SIG-M5 (cell line): ENCODE results near the gene SLC35B2.

ENCODE experiments used
- DNase-seq: peaks from one replicate; lab custom pipeline; 2025; lab: John Stamatoyannopoulos, UW

Gene SLC35B2

GRCh38 chr6:44253307-44254101 lies 3.8 kb downstream of the SLC35B2 start:
- DNase-seq = no peak

DNA sequence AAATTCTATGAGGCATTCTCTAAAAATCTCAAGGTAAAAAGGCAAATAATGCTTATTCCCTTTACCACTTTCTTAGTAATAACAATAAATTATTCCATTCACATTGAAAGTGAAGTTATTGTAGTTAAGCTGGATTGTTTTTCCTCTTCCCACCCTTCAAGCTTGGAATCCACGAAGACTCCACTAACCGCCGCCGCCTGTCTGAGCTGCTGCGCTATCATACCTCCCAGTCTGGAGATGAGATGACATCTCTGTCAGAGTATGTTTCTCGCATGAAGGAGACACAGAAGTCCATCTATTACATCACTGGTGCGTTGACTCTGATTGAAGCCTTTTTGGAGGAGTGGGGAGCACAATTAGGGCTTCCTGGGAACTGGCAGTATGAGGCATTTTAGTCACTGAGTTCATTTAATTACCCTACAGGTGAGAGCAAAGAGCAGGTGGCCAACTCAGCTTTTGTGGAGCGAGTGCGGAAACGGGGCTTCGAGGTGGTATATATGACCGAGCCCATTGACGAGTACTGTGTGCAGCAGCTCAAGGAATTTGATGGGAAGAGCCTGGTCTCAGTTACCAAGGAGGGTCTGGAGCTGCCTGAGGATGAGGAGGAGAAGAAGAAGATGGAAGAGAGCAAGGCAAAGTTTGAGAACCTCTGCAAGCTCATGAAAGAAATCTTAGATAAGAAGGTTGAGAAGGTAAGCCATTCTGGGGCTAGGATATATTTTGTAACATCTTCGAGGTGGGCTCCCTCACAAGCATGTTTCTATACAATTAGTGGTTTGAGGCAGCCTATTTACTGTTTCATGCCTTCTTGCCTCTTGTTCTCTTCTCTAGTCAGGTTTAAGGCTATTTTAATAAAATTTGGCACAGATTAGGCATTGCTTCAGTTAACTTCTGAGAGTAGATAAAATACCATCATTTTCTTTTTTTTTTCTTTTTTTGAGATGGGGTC lies 5.5 kb downstream of the SLC35B2 start:
- DNase-seq = no peak

- DNase-seq = no peak
Measured at GRCh38 chr6:44250718-44251123, 6.6 kb downstream of the SLC35B2 start.

GRCh38 chr6:44250067-44250717 lies 7.1 kb downstream of the SLC35B2 start:
- DNase-seq = no peak

DNA sequence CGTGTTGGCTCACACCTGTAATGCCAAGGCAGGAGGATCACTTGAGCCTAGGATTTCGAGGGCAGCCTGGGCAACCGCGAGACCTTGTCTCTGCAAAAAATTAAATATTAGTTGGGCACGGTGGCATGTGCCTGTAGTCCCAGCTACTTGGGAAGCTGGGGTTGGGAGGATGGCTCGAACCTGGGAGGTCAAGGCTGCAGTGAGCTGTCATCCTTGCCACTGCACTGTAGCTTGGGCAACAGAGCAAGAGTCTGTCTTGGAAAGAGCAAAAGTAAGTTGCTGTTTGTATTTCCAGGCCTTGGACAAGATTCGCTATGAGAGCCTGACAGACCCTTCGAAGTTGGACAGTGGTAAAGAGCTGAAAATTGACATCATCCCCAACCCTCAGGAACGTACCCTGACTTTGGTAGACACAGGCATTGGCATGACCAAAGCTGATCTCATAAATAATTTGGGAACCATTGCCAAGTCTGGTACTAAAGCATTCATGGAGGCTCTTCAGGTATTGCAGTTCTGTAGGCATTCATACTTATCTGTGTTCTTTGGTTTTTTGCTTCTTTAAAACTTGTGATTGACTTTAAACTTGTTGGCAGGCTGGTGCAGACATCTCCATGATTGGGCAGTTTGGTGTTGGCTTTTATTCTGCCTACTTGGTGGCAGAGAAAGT lies 8.1 kb downstream of the SLC35B2 start:
- DNase-seq = no peak

DNA sequence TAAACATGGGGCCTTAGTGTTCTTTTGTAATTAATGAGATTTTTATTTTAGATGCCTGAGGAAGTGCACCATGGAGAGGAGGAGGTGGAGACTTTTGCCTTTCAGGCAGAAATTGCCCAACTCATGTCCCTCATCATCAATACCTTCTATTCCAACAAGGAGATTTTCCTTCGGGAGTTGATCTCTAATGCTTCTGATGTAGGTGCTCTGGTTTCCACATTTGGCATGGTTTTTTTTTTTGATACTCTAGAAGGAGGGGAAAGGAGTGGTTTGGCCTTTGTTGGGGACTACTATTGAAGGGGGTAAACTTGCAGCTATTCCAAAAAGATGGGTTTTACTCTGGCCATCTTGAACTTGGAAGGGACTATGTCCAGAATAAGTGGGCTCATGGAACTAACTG lies 8.7 kb downstream of the SLC35B2 start:
- no peak for DNase-seq

DNA sequence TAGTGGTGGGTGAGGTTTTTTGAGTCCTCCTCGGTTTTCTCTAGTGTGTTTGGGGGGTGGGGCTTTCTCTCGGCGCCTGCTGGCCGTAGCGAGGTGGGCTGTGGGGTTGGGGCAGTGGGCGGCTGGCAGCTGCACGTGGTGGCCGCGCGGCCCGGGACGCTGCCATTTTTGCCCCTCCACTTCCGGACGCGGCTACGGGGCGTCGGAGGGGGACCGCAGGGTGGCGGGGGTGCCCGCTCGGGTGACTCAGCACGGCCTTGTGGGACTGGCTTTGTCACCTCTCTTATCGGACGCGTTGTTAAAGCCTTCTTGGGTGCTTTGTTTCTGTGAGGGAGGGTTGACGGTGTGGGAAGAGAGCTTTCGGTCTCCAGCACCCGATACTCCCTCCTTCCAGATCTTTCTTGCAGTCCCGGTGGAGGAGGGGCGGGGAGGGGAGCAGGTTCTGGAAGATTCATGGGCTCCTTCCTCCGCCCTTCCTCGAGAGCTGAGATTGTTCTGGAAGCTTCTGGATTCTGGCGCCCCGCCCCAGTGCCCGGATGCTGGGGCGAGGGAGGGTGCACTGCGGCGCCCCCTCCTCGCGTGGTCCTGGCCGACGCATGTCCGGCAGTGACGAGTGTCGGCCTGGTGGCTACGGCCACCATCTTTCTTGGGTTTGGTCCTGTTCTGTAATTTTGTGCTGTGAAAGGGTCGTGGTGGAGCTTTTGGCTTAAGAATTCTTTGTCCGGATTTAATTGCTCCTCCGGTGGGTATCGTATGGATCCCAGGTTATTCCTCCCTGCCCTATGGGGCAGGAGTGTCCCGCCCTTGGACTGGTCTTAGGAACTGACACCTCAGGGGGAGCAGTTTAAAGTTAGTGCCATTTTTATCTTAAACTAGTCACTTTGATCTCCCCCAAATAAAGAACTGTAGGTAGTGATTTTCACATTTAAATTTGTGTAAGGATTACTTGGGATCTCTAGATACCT lies 9.7 kb downstream of the SLC35B2 start:
- DNase-seq = no peak

DNA sequence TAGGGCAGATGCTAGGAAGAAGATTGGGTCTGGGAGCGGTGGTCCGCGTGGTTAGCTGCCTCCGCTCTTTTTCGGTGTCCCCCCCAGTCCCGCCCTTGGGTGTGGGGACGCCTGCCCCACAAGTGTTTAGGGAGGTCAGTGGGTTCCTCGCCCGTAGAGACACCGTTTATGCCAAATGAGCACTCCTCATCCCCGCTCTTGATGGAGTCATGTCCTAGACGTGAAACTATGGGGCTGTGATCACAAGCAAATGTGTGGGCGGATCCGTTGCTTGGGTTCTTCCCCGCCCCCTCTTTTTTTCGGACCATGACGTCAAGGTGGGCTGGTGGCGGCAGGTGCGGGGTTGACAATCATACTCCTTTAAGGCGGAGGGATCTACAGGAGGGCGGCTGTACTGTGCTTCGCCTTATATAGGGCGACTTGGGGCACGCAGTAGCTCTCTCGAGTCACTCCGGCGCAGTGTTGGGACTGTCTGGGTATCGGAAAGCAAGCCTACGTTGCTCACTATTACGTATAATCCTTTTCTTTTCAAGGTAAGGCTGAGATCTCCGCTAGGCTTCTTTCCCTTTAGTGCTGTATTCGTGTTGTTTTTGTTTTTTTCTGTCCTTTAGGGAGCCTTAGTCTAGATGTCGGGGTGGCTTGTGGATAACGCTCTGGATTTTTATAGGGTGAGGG lies 10.5 kb downstream of the SLC35B2 start, which contains the start of gene HSP90AB1:
HSP90AB1 (plus strand) TSS at position 439 of the 675 bp plus-strand sequence. CDS start 1,529 bp downstream, outside the sequence.
- DNase-seq = peak; percentile 85

- no peak for DNase-seq
Measured at GRCh38 chr6:44245912-44246662, 11.2 kb downstream of the SLC35B2 start.

GRCh38 chr6:44245391-44245911 lies 11.9 kb downstream of the SLC35B2 start:
- DNase-seq = no peak

GRCh38 chr6:44243345-44243744 lies 14.0 kb downstream of the SLC35B2 start:
- DNase-seq = no peak

- DNase-seq = no peak
Measured at GRCh38 chr6:44238687-44239350, 18.5 kb downstream of the SLC35B2 start.

DNA sequence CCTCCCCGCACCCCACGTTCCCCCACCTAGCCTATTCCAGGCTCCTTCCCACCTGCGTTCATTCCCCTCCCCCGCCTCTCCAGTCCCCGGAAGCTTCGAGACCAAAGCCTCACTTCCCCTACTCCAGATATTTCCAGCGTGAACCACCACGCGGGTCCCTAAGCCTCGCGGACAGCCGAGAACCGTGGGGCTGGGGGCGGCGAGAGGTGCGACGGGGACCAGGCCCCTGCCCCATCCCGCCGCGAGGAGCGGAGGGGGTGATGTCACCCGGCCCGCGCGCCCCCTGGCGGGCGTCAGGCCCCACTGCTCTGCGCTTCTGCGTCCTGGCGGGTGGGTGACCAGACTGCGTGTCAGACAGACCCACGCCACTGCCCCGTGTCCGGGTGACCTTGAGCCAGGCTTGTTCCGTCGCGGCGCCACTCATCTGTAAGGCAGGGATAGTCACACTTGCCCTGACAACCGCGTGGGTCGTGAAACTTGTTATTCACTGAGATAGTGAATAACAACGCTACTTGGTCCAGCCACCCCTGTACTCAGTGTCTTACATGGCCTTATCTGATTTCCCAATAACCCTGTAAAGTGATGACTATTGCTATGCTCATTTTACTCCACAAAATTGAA lies 19.4 kb downstream of the SLC35B2 start:
- DNase-seq = no peak

DNA sequence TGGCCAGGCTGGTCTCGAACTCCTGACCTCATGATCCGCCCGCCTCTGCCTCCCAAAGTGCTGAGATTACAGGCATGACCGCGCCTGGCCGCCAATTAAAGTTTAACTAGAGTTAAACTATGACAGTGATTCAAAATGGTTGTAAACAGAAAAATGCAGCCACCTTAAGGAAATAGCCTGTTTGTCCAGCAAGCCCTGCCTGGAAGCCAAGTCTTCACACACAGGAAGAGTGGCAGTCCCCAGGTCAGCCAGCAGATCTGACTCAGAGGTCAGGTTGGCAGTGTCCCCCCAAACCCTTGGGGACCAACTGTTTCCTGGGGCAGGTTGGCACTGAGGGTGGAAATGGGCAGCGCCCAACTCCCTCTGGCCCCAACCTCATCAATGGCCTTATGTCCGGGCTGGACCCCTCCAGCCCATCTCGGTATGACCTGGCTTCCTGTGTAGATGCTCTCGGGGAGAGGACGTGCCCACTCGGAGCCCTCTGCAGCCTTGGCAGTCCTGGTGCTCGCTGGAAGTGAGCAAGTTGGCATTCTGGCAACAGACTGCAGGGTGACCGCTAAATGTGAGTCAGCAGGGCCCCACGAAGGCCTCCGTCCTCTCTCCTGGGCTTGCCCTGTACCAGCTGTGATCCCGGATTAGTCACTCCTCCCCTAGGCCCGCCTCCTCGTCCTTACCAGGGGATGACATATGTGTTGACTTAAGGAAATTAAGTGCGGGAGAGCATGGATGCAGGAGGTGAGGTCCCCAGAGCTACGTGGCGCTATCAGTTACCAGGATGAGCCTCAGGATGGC lies 20.1 kb downstream of the SLC35B2 start:
- peak; percentile 64 for DNase-seq

- DNase-seq = no peak
Measured at GRCh38 chr6:44235891-44236516, 21.3 kb downstream of the SLC35B2 start.

GRCh38 chr6:44235269-44235668 lies 22.1 kb downstream of the SLC35B2 start:
- DNase-seq = no peak
